Measurements from ENCODE around the gene CXorf66. TPM values are rescaled to one million over a fixed set of nuclear protein-coding genes. Genes with fewer than 3 reads are reported as not detected.

CXorf66 gene, protein sequence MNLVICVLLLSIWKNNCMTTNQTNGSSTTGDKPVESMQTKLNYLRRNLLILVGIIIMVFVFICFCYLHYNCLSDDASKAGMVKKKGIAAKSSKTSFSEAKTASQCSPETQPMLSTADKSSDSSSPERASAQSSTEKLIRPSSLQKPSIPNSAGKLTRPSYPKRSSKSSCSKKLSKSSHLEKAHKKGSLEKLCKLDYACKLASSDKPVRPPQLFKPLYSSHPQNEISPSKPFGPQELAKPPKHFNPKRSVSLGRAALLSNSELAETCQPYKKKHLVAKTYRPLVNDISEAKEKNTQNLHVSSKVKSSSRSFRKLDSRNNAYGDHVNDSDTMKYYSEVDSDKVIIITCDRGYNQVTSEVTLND
- not detected in 2 replicates for total RNA-seq

DNA sequence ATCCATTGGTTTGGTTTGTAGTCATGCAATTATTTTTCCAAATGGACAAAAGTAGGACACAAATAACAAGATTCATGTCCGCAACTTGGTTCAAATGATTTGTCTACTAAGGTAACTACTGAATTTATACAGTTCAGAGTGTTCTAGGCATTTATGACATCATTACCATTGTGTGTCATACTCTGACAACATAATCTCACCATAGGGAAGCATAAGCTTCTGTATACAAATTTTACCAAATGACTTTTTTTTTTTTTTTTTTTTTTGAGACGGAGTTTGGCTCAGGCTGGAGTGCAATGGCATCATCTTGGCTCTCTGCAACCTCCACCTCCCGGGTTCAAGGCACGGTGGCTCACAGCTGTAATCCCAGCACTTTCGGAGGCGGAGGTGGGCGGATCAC is at the start of gene CXorf66:
CXorf66 (minus strand) TSS at position 101 of the 400 bp plus-strand sequence; CDS start at position 76, 25 bp downstream.

DNA sequence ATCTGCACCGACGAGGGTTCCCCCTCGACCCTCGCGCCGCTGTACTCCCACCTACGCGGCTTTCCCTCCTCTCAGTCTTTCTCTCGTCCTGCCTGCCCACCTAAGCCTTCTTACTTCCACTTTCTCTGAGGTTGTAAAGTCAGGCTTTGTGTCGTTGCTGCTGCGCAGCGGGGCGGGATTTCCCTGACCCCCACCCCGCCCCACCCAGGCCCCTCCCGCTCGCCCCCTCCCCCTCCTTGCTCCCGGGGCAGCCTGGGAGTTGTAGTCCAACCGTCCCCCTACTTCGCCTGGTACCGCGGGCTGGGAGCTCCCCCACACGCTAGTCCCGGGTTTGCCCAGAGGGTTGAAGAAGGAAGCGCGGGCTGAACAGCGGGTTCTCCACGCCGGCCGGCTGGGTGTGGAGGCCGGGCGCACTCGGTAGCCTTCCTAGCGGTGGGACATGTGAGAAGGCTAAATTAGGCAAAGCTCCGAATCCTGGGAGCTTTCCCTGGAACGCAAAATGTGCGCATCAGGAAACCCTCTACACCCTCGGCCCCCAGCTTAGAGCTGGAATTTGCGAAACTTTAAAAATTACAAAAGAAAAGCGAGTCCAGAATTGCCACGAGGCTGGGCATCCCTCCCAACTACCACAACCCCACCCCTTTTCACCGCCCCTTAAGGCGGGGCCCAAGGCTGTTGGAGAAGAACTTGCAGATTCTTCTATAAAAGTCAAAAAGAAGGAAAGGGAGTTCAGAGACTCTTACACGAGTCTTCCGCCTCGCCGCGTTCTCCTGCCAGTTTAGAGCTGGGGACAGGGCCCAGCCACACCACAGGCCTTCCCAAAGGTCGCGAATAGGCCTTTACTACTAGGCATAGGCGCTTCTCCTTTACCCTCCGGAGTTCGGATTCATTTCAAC is 32.2 kb downstream of the CXorf66 start, which contains the start of gene ATP11C:
ATP11C (minus strand) TSS at position 153 of the 896 bp plus-strand sequence. CDS start 1,011 bp downstream, outside the sequence.

Other genes with a start within 250 kb of the CXorf66 start
- 13.8 and 17.3 TPM in 2 replicates for gene ATP11C, start 32.5 kb downstream of the CXorf66 start, total RNA-seq

Data from mesangial cell (primary cell).